Amniotic epithelial cell (primary cell): Measurements from ENCODE around the gene PTRHD1.

Source experiments
- DNase-seq: peaks from one replicate; pipeline ENCODE4 v3.0.0-alpha.2; 2010; ENCODE audit warnings: low read depth

The PTRHD1 gene

DNA sequence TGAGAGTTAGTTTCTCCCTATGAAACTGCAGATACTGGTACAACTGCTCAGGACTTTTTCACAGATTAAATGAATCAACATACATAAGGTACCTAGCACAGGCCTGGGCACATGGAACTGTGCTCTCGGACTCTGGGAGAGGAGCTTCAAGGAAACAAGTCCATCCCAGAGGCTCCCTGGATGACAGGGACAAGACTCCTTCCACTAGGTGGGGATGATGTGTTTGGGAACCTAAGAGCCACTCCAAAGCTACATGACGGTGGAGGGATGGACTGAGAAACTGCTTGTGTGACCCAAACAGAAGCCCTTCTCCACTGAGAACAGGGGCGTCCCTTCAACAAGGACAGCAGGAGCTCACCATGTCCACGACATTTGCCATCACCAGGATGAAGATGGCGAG, 37.2 kb upstream of the PTRHD1 start:
- DNase-seq: peak; percentile 48

DNA sequence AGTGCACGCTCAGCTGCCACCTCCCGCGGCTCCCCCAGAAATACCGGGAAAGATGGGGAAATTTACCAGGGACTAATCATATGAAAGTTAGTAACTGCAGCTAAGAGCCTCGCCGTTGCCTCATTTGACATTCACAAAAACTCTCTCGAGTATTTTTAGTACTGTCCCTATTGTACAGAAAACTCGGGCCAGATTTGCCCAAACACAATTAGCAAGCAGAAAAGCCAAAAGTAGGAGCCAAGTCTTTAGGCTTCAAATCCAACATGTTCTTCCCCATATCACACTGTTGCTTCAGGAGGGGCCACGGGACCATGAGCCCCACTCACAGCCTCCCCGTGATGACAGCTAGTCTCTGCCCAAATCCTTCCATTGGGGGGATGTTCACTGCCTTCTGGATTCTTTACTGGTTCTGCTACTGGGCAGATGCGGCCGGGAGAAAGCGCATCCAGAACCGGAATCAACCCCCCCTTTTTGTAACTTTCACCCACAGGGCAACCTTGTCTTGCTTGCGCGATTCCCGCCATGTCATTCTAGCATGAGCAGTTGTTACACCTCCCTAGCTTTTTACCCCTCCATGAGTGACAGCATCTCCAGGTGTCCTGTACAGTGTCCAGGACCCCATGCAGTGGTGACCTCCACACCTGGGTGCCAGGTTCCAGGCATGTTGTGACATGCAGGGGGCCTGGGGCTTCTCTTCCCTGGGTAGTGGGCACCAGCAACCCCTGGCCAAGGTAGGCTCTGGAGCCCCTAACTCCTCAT, 35.2 kb upstream of the PTRHD1 start:
- DNase-seq: no peak

DNA sequence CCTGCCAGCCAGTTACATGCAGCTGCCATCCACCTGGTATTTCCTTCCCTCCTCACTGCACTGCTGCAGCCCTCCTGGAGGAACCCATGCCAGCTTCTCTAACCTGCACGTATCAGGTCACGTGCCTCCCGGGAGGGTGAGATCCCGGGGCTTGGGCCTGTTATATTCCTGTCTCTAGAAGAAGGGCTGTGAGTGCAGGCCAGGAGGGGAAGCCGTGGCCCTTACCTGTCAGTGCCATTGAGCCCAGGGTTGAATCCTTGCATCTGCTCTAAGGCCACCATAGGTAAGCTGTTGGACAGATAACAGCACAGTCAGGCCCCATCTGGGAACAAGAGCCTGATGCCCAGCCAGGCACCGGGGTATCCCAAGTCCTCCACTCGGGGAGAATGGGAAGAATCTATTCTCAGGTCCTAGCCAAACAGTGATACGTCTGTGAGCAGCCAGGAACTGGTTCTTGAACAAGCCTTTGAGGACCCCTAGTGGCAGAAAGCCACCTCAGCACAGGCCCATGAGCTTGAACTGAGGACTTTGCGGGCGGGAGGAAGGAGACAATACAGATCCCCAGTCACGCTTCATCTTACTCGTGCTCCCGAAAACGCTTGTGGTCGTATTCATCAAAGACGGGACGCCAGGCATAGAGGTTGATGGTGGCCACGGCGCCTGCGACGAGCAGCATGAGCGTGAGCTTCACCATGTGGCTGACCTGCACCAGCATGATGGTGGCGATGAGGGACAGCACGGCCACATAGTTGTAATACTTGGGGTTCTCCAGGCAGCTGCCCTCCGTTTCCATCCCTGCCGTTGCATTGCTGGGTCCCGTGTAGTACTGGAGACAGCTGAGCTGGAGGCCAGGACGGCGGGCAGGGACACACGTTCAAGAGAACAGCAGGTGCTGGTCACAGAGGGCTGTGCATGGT, 34.4 kb upstream of the PTRHD1 start:
- DNase-seq: peak; percentile 81

- no peak for DNase-seq
Measured at GRCh38 chr2:24826773-24827145, 33.6 kb upstream of the PTRHD1 start.

DNA sequence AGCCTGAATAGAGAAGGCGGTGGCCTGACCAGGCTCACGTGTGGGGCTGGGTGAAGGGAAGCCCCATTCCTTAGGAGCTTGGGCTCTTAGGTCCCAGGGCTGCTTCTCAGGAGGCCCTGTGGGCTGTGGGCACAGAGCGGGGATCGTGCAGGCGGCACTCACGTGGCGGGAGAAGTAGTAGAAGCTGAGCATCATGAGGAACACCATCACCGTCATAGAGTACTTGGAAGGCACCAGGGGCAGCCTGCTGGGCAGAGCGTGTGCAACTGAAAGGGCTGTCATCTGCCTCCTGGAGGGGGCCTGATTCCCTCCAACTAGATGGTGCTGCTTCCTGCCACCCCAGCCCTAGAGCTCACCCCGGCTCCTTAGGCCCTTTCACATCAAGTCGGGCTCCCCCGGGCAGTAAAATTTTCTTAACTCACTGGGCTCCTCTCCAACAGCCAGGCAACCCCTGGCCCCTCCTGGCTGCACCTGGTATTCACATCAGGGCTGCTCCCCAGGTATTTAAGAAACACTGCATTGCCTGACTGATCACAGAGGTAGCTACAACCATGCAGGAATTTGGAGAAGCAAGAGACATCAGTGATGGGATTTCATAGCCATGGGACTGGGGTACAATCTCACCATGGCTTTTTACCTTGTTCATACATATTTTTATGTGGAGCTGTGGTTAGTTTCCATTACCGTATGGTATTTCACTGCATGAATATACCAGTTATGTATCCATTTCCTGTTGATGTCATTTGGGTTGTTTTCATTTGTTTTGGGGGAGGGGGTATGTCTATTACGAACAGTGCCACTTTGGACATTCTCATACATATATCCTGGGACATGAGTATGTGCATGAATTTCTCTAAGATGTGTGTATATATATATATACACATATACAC, 32.9 kb upstream of the PTRHD1 start:
- DNase-seq: peak; percentile 12

GRCh38 chr2:24824966-24825882, 32.0 kb upstream of the PTRHD1 start:
- no peak for DNase-seq

DNA sequence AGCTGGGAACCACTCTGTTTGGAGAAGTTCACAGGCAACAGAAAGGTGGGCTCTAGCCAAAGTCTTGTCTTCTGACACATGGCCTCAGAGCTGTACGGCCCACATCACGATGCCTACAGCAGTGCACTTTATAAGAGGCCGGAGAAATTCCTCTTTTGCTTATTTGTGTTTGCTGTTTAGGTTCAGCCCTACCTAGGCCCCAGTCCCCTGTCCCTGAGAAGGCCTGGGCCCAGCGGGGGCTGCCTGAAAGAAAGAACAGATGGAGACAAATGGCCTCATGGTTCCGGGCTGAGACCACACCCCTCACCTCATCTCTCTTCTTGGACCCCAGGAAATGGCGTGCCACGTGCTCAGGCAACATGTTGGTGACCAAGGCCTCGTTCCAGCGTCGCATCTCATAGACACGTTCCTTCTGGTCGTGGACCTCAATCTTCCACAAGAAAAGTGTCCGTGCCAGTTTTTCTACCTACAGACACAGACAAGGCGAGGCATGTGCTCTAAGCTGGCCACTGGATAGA, 30.9 kb upstream of the PTRHD1 start:
- DNase-seq: no peak

DNA sequence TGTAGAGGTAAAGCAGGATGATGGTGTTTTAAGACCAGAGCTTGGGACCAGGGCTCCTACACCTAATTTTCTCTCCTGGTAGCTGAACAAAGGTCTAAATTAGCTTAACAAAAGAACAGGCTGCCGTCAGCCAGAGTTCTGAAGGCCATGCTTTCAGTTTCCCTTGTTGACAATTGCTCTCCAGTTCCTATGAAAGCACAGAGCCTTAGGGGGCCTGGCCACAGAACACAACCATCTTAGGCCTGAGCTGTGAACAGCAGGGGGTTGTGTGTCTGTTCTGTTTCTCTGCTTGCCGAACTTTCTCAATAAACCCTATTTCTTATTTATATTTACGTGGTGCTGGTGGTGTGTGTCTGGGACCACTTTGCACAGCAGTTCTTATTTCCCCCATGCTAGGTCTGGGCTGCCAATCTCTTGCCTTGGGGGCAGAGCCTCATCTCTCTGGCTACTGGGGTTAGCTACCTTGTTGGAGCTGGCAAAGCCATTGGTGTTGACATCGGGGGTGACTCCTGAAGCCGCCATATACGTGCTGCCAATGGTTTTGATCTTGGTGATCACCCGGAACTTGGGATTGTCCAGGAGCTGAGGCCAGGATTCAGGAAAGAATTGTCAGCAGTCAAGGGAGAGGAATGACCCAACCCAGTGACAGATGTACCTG, 29.0 kb upstream of the PTRHD1 start:
- DNase-seq: no peak

- DNase-seq: no peak
Measured at GRCh38 chr2:24821433-24821891, 28.3 kb upstream of the PTRHD1 start.

GRCh38 chr2:24820598-24821432, 27.6 kb upstream of the PTRHD1 start:
- DNase-seq: no peak

- DNase-seq: no peak
Measured at GRCh38 chr2:24820175-24820513, 27.0 kb upstream of the PTRHD1 start.

DNA sequence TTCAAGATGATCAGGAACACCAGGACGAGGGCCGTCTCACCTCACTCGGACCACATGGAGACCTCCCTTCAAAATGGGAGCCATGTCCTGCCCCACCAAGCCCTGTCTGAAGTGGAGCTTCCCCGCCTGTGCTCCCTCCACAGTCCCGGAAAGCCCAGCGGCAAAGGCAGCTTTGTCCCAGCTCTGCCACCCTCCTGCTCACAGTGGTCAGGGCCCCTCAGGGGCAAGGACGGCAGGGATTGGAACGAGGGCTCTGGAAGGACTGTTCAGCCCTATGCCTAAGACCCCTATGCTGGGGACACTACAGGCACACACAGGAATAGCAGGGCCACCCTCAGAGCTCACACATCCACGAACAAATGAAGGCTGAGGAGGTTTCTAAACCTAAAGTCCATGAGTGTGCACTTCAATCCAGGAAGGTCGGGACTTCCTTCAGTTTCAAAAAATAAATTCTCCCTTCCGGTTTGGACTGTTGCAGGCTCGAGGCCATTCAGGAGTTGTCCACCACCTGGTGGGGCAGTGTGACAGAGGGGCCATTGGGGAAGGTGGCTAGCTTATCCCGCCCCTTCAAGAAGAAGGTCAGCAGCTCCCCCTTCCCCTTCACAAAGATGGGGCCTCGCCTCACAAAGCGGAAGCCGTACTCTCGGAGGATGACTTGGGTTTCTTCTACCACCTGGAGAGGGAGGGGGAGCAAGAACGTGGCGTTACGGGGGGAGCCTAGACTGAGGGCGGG, 26.4 kb upstream of the PTRHD1 start:
- DNase-seq: no peak

- peak; percentile 70 for DNase-seq
Measured at GRCh38 chr2:24818721-24819167, 25.6 kb upstream of the PTRHD1 start.

GRCh38 chr2:24816884-24817283, 23.7 kb upstream of the PTRHD1 start:
- peak; percentile 93 for DNase-seq

GRCh38 chr2:24816404-24816803, 23.2 kb upstream of the PTRHD1 start:
- DNase-seq: no peak

DNA sequence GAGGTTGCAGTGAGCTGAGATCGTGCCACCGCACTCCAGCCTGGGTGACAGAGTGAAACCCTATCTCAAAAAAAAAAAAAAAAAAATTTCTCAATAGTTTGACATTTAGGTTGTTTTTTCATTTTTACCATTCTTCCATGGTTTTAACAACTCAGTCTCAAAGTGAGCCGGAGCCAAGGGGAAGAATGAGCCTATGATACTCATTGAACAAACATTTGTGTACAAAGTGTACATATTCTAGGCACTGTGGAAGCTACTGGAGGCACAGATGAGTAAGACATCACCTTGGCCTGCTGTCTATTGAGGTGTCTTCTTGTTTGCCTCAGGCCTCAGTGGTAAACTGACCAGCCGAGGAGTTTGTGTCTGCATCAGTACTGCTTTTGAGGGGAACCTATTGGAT, 22.0 kb upstream of the PTRHD1 start:
- no peak for DNase-seq

DNA sequence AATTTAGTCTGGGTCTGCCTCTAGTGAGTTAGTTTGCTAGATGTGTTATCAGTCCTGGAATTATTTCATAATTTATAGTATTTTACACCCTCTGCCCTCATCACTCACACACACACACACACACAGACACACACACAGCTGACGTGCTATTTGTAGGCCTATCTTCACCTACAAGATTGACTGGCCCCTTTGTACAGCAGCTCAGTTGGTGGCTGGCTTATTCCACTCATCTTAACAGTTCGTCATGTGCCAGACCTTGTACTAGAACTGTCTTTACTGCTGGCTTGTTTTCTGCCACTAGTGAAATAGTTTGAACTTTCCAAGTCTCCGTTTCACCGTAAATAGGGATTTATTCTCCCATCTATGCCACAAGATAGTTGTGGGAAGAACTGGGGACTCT, 21.3 kb upstream of the PTRHD1 start:
- no peak for DNase-seq

- DNase-seq: no peak
Measured at GRCh38 chr2:24813691-24814137, 20.5 kb upstream of the PTRHD1 start.
